HUES6 (cell line): Measurements from ENCODE around the gene IDUA.

Experiments used
- H3K27ac ChIP-seq: 2 replicates; pipeline ENCODE4 v1.7.0; 2013; ENCODE audit warnings: low read depth, mild to moderate bottlenecking, low read length, inconsistent platforms
- H3K27me3 ChIP-seq: 2 replicates; pipeline ENCODE4 v1.6.1; 2013; ENCODE audit warnings: low read length; ENCODE audit not compliant: control insufficient read depth, insufficient read depth
- H3K36me3 ChIP-seq: 2 replicates; pipeline ENCODE4 v1.6.1; 2013; ENCODE audit warnings: low read length; ENCODE audit not compliant: control insufficient read depth, insufficient read depth
- H3K4me1 ChIP-seq: 2 replicates; pipeline ENCODE4 v1.6.1; 2013; ENCODE audit warnings: low read length; ENCODE audit not compliant: control insufficient read depth, insufficient read depth
- H3K4me3 ChIP-seq: 2 replicates; pipeline ENCODE4 v1.5.1; 2013; ENCODE audit warnings: low read depth, low read length
- H3K9ac ChIP-seq: one replicate; pipeline ENCODE4 v1.6.1; 2013; ENCODE audit warnings: mild to moderate bottlenecking, low read length
- H3K9me3 ChIP-seq: 2 replicates; pipeline ENCODE4 v1.6.1; 2013; ENCODE audit warnings: low read depth, low read length; ENCODE audit not compliant: control insufficient read depth, insufficient read depth

Gene IDUA

DNA sequence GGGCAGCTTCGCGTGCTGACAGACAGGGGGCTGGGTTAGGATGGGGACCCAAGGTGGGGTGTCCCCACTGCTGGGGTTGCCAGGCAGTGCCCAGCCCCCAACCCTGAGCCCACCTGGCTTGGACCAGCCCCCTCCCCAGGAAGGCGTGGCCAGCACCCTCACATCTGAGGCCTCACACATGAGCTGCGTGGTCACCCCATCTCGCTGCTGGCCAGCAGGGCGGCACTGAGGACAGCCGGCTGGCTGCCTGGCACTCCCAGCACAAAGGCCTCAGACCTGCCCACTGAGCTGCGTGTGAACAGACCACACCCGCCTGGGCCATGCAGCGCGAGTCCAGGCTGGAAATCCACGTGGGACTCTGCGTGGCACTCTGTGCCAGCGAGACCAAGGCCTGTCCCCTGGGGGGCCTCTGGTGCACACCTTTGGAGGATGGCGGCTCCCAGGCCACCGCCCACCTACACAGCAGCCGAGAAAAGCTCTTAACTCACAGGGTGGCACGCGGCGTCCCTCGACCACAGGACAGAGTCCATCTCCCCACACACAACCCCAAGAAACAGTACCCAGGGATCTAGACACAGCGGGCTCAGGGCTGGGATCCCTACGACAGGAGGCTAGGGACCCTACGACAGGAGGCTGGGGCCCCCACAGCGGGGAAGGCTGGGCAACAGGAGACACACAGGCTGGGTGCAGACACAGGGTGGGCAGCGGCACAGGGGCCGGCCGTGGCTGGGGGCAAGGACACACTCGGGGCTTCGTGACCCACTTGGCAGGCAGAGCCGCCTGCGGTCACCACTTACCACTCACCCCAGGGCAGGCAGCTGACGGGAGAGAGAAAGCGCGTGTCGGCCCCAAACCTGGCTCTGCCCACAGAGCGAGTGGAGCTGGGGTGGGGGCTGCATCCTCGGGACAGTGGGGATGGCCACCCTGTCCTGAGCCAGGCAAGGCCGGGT is 23.3 kb upstream of the IDUA start:
- H3K27me3 ChIP-seq: peaks cover 28% of the 10 kb centered on the region
- H3K4me3 ChIP-seq: no peak overlapping the region
- H3K9me3 ChIP-seq: no peaks in the 10 kb centered on the region
- H3K9ac ChIP-seq: no peak overlapping the region
- H3K27ac ChIP-seq: no peak overlapping the region
- peaks cover 4% of the 10 kb centered on the region for H3K4me1 ChIP-seq
- H3K36me3 ChIP-seq: peaks cover 16% of the 10 kb centered on the region; the same call in 1 of the 2 replicates

DNA sequence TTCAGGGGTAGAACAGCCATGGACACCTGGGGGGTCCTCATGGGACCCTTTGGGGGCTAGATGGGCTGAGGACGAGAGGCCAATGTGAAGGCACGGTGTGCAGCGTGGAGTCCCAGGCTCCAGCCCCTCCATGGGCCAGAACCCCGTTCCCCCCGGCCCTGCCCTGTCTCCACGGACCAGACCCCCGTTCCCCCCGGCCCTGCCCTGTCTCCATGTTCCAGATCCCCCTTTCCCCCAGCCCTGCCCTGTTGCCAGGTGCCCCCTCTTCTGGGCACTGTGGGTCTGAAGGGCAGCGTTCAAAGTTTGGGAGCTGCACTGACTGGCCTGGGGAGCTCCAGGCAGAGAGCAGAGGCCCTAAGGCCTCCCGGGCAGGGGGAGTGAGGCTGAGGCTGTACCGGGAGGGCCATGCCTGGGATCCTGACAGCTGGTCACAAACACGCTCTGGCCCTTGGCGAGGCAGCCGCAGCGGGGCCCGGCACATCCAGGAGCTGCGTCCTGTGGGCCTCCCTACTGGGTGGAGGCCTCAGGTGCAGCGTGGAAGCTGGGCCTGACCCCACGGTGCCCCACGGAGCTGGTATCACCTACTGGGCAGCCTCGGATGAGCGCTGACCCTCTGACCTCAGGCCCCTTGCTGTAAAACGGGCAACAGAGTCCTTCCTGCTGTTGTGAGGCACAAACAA is 22.4 kb upstream of the IDUA start:
- Histone ChIP-seq H3K36me3 (peaks cover 16% of the 10 kb centered on the region; the same call in 1 of the 2 replicates), H3K27me3 (peaks cover 36% of the 10 kb centered on the region), H3K4me3 (no peak overlapping the region), H3K9me3 (no peaks in the 10 kb centered on the region), H3K9ac (no peak overlapping the region), H3K27ac (no peak overlapping the region), H3K4me1 (peaks cover 11% of the 10 kb centered on the region)

DNA sequence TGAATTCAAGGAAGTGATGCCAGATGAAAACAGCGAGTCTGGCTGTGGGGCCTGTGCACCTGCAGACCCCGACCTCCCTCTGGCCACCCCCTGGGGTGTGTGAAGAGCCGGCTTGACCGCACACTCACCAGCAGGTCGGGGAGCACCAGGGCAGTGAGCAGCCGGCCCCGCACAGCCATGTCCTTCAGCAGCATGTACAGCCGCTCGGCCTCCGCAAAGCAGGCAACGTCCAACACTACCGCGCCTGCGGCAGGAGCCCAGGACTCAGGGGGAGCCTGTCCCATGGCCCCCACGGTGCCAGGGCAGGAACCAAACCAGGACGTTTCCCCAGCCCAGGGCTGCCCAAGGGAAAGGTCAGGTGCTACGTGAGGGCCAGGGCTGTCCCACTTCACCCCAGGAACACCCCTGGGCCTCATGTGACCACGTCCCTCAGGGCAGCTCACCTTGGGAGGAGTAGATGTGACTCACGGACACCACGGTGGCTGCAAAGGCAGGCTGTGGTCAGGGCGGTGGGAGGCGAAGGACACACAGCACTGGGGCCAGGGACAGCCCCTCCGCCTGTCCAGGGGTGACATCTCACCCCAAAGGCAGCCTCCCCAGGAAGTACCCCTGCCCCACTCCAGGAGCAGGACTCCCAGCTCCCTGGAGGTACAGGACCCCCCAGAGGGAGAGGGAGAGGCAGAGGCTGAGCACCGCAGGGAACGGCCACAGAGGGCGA is 21.6 kb upstream of the IDUA start:
- Histone ChIP-seq H3K4me1 (peaks cover 13% of the 10 kb centered on the region), H3K9ac (no peak overlapping the region), H3K27me3 (peaks cover 39% of the 10 kb centered on the region), H3K4me3 (no peak overlapping the region), H3K36me3 (peaks cover 15% of the 10 kb centered on the region; the same call in 1 of the 2 replicates), H3K9me3 (no peaks in the 10 kb centered on the region), H3K27ac (no peak overlapping the region)

DNA sequence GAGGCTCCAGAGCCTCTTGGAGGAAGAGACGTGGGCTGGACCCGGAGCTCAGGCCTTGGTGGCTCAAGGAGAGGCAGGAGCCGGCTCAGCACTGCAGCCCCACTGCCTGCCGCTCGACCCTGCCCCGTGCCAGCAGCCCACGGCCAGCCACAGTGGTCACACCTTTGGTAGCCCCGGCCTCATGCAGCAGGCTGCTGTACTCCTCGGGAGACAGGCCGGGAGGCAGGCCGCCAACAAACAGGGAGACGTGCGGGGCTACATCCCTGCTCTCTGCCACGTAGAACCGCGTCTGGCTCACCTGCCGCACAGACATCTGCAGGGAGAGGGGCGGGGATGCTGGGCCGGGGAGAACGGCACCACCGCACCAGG is 21.1 kb upstream of the IDUA start:
- peaks cover 43% of the 10 kb centered on the region for H3K27me3 ChIP-seq
- peaks cover 19% of the 10 kb centered on the region for H3K4me1 ChIP-seq
- no peak overlapping the region for H3K27ac ChIP-seq
- H3K4me3 ChIP-seq: no peak overlapping the region
- no peak overlapping the region for H3K9ac ChIP-seq
- H3K36me3 ChIP-seq: peaks cover 14% of the 10 kb centered on the region; the same call in 1 of the 2 replicates
- no peaks in the 10 kb centered on the region for H3K9me3 ChIP-seq

DNA sequence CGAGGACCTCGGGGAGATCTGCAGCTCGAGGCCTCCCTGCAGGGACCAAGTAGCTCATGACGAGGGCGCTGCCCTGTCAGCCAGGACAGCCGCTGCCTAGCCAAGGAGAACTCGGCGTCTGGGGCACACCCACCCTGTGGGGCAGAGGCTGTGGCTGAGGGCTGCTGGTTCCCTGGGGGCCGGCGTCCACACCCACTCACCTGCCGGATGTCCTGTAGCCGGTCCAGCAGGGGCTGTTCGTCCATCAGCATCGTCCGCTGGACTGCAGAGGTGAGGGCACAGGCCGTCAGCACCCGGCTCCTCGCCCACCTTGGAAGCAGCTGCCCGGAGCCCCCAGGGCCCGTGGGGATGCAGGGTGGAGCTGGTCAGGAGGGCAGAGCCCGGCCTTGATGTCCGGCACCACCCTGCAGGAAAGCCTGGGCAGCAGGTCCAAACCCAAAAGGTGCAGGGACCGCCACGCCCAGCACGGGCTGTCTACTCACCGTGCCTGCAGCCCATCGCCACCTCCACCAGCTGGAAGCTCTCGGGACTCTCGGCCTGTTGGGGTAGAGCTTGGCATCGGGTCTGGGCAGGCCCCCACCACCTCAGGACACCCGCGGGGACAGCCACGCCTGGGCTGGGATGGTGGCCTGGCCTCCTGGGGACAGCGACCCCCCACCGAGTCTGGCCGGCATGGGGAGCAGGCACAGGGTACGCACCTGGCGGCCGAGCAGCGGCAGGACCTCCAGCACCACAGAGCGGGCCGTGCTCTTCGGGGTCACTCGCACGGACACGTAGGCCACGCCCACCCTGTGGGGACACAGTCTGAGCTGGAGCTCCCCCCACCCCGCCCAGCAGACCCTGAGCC is 20.4 kb upstream of the IDUA start:
- Histone ChIP-seq H3K27ac (no peak overlapping the region), H3K4me3 (no peak overlapping the region)

DNA sequence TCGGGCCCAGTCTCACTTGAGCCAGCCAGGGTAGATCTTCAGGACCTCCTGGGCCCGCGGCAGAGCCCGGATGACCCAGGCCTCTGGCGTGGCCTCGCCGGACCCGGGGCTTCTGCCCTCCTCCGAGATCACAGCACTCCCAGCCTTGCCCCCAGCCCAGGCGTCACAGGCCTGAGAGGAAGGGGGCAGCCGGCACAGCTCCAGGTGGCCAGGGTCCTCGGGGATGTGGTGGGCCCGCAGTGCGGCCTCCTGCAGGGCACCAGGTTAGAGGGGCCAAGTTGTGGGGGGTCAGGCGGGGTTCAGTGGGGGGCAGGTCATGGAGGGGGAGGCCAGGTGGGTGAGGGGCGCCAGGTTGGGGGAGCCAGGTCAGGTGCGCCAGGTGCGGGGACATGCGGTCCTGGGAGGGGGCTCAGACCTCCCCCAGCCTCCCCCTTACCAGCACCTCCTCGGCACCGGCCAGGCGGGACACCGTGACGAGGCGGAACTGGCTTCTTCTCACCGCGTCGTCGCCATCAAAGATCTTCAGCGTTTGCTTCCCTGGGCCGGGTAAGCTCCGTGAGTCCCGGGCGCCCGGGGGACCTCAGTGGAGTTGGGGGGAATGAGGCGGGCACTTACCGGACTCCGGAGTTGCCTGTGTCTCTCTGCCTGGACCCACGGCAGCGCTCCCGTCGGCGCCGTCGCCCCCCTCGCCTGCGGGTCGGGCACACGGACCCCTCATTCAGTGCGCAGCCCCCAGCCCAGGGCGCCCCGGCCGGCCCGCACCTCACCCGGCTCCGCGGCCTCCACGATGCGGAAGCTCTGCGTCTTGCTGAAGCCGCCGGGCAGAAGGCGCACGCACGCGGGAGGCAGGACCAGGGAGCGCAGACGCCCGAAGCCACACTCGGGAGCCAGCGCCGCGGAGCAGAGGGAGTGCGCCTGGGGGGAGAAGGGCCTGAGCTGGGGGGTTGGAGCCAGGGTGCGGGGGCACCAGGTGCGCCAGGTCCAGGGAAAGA is 19.4 kb upstream of the IDUA start:
- Histone ChIP-seq H3K27me3 (peaks cover 60% of the 10 kb centered on the region), H3K36me3 (peaks cover 6% of the 10 kb centered on the region; the same call in 1 of the 2 replicates), H3K9ac (no peak overlapping the region), H3K9me3 (no peaks in the 10 kb centered on the region), H3K27ac (no peak overlapping the region), H3K4me1 (peaks cover 28% of the 10 kb centered on the region), H3K4me3 (peak overlapping the region; percentile 48)

More for the DNA sequence above, 20.4 kb upstream of the IDUA start:
- peaks cover 25% of the 10 kb centered on the region for H3K4me1 ChIP-seq
- no peaks in the 10 kb centered on the region for H3K9me3 ChIP-seq
- H3K27me3 ChIP-seq: peaks cover 51% of the 10 kb centered on the region
- no peak overlapping the region for H3K9ac ChIP-seq
- peaks cover 14% of the 10 kb centered on the region; the same call in 1 of the 2 replicates for H3K36me3 ChIP-seq

DNA sequence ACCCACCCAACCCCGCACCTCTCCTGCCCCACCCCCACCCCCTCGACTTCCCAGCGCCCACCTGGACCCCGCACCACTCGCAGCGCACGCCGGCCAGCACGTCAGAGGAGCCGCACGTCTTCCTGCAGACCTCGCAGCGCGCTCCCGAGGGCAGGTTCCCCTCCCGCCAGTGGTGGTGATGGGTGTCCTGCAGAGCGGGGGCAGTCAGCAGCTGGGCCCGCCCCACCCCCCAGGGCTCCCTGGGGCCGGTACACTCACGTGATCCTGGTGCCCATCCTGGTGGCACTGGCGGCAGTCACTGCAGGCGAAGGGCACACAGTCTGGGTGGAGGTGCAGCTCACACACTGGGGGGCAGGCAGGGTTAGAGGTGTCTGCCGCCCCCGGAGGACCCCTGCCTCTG is 18.6 kb upstream of the IDUA start:
- H3K9me3 ChIP-seq: no peaks in the 10 kb centered on the region
- peaks cover 67% of the 10 kb centered on the region for H3K27me3 ChIP-seq
- H3K4me3 ChIP-seq: peak overlapping the region; percentile 32
- peaks cover 6% of the 10 kb centered on the region; the same call in 1 of the 2 replicates for H3K36me3 ChIP-seq
- H3K9ac ChIP-seq: no peak overlapping the region
- no peak overlapping the region for H3K27ac ChIP-seq
- H3K4me1 ChIP-seq: peaks cover 29% of the 10 kb centered on the region

DNA sequence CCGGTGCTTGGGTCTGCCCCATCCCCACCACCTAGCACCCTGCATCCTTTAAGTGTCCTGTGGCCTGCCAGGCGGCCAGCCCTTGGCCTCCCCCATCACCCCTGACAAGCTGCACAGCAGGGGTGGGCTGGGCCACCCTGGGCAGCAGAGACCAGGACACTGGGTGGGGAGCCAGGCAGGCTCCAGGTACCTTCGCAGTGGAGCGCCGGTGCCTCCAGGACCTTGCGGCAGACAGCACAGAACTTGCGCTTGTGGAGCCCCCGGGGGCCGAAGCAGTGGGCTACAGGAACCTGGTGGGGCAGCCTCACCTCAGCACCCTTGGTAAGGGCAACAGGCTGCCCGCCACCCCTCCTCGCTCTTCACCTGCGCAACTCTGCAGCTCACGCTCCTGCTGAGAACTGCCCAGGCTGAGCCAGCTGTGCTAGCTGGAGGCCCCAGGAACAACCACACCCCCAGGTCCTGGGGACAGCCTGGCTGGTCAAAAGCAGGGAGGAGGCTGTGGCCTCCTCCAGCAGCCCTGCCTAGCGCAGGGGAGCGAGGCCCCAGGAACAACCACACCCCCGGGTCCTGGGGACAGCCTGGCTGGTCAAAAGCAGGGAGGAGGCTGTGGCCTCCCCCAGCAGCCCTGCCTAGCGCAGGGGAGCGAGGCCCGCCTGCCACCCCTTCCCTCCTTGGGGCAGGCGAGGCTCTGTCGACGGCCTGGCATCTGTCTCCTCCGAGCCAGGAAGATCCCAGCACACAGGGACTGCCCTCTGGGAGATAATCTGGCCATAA is 18.0 kb upstream of the IDUA start:
- Histone ChIP-seq H3K27me3 (peaks cover 69% of the 10 kb centered on the region), H3K4me3 (peak overlapping the region; percentile 32; the same call in 1 of the 2 replicates), H3K9ac (no peak overlapping the region), H3K4me1 (peaks cover 29% of the 10 kb centered on the region), H3K36me3 (peaks cover 6% of the 10 kb centered on the region; the same call in 1 of the 2 replicates), H3K9me3 (no peaks in the 10 kb centered on the region), H3K27ac (no peak overlapping the region)
